HepG2 (cell line): Measurements from ENCODE around the gene ZMYND10. TPM values are rescaled to one million over a fixed set of nuclear protein-coding genes. Genes with fewer than 3 reads are reported as not detected.
A peak's percentile ranks its signal among the peaks of the same experiment; 100 is the strongest.

Experiments
- BRD4 ChIP-seq: sonication (generic); formaldehyde crosslinking; IDR thresholded peaks from 2 replicates; pipeline ENCODE4 v1.4.0; 2020; ENCODE audit warnings: missing genetic modification reagents
- DR1 ChIP-seq: sonication (generic); formaldehyde crosslinking; IDR thresholded peaks from 2 replicates; pipeline ENCODE4 v1.8.0; 2021; ENCODE audit warnings: mild to moderate bottlenecking, missing genetic modification reagents, inconsistent platforms
- ESRRA ChIP-seq: sonication (generic); formaldehyde crosslinking; IDR thresholded peaks from 2 replicates; pipeline ENCODE4 v1.5.1; 2020; ENCODE audit warnings: mild to moderate bottlenecking, low read depth, missing genetic modification reagents
- HMG20B ChIP-seq: conservative IDR thresholded peaks from 2 replicates; pipeline ENCODE4 v1.6.1; 2016; ENCODE audit warnings: missing genetic modification reagents, missing compliant biosample characterization
- RBFOX2 ChIP-seq: fragments of 200-400 bp; formaldehyde crosslinking; IDR thresholded peaks from 2 replicates; pipeline ENCODE4 v1.6.1; 2017; ENCODE audit warnings: low read depth, mild to moderate bottlenecking, low read length
- RORA ChIP-seq: sonication (generic); formaldehyde crosslinking; IDR thresholded peaks from 2 replicates; pipeline ENCODE4 v1.5.0; 2020; ENCODE audit warnings: mild to moderate bottlenecking, missing genetic modification reagents, moderate library complexity
- ZNF672 ChIP-seq: sonication (generic); formaldehyde crosslinking; IDR thresholded peaks from 2 replicates; pipeline ENCODE4 v1.8.1; 2022; ENCODE audit warnings: missing genetic modification reagents
- ZNF883 ChIP-seq: sonication (generic); formaldehyde crosslinking; IDR thresholded peaks from 2 replicates; pipeline ENCODE4 v1.5.1; 2020; ENCODE audit warnings: mild to moderate bottlenecking, missing genetic modification reagents; ENCODE audit errors: not compliant biosample characterization
- polyA plus RNA-seq, 8 experiments: library from polyadenylated mRNA; depleted of rRNA in 3 of 8; stranded (reverse) in 7 of 8; unstranded in 1 of 8; fragments of >200 nt; fragmentation: Illumina TruSeq in 4 of 8; extraction: Trizol in 4 of 8; gene quantifications; 2 replicates each; pipeline versions ENCODE4 v1.2.1 to v1.2.3, GENCODE V29; 2011 to 2016; ENCODE audit warnings: low read depth in 4 of 8, missing spikeins in 1 of 8, mixed read lengths in 1 of 8; ENCODE audit not compliant: insufficient read depth in 1 of 8
- total RNA-seq, 5 experiments: library from RNA; depleted of rRNA; stranded (reverse); fragments of >200 nt; fragmentation: Illumina TruSeq; extraction: Trizol; gene quantifications; 2 replicates each; pipeline ENCODE4 v1.2.3, GENCODE V29; 2016; ENCODE audit warnings: low read depth in 1 of 5
- TF ChIP-seq, protein P1 (sequence below): sonication (generic); formaldehyde crosslinking; IDR thresholded peaks from 2 replicates; pipeline ENCODE4; 2020; ENCODE audit warnings: missing genetic modification reagents, mild to moderate bottlenecking, borderline replicate concordance
- TF ChIP-seq, protein P2 (sequence below): sonication (generic); formaldehyde crosslinking; IDR thresholded peaks from 2 replicates; pipeline ENCODE4 v1.4.0; 2020; ENCODE audit warnings: missing genetic modification reagents, borderline replicate concordance
- TF ChIP-seq, protein P3 (sequence below): IDR thresholded peaks from 2 replicates; pipeline ENCODE4 v1.6.1; 2012; ENCODE audit warnings: low read length, improper control_type of control experiment
- TF ChIP-seq, protein P4 (sequence below): sonication (generic); formaldehyde crosslinking; IDR thresholded peaks from 2 replicates; pipeline ENCODE4 v1.4.0; 2020; ENCODE audit warnings: mild to moderate bottlenecking, low read depth, missing genetic modification reagents
- TF ChIP-seq, protein P5 (sequence below): sonication (generic); formaldehyde crosslinking; conservative IDR thresholded peaks from 2 replicates; pipeline ENCODE4 v1.4.0; 2020; ENCODE audit warnings: missing genetic modification reagents
- TF ChIP-seq, protein P6 (sequence below): sonication (generic); formaldehyde crosslinking; IDR thresholded peaks from 2 replicates; pipeline ENCODE4 v1.5.0; 2020; ENCODE audit warnings: mild to moderate bottlenecking, low read depth, missing genetic modification reagents, borderline replicate concordance

ZMYND10 gene
- total and polyA plus RNA-seq, 2 of the 13 experiments (the other 11 are each of a cell fraction or from before 2014, with no cell fraction given), result 0.60 to 0.74 TPM

DNA sequence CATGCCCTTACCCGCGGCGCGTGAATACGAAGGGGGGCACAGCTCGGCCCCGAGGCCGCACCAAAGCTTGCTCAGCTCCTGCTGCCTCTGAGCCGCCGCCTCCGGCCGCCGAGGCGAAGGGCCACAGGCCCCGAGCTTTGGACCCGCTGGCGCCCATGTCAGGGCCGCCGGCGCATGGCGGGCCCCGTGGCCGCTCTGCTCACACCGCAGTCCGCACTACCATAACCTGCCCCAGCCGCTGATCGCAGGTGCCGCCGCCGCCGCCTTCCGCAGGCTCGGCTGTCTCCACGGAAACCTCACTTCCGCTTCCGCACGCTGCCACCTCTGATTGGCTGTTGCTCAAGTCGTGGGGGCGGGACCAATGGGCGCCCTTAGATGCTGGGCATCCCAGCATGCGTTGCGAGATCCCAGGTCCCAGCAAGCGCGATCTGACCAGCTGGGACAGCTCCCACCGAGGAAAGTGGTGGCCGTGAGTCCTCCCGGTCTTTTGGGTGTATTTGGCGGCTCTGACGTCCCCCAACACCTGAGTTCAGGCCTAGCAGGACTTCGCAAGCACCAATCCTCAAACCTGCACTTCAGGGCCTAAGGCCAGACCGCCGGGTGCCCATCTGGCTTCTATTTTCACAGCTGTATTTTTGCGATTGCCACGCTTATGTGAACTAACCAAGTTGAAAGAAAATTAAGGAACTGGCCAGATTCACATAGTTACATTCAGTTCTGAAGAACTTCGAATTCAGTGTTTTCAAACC lies 17.4 kb downstream of the ZMYND10 start, which contains the start of gene TUSC2 (continued):
- TF ChIP-seq, protein P1, sequence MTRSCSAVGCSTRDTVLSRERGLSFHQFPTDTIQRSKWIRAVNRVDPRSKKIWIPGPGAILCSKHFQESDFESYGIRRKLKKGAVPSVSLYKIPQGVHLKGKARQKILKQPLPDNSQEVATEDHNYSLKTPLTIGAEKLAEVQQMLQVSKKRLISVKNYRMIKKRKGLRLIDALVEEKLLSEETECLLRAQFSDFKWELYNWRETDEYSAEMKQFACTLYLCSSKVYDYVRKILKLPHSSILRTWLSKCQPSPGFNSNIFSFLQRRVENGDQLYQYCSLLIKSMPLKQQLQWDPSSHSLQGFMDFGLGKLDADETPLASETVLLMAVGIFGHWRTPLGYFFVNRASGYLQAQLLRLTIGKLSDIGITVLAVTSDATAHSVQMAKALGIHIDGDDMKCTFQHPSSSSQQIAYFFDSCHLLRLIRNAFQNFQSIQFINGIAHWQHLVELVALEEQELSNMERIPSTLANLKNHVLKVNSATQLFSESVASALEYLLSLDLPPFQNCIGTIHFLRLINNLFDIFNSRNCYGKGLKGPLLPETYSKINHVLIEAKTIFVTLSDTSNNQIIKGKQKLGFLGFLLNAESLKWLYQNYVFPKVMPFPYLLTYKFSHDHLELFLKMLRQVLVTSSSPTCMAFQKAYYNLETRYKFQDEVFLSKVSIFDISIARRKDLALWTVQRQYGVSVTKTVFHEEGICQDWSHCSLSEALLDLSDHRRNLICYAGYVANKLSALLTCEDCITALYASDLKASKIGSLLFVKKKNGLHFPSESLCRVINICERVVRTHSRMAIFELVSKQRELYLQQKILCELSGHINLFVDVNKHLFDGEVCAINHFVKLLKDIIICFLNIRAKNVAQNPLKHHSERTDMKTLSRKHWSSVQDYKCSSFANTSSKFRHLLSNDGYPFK (CRISPR knock-in tag), result peak; percentile 27; the same call in 1 of the 2 replicates
- TF ChIP-seq HMG20B (CRISPR knock-in tag) (no peak), RBFOX2 (peak; percentile 93), ZNF883 (CRISPR knock-in tag) (peak; percentile 52), DR1 (CRISPR knock-in tag) (peak; percentile 82), ZNF672 (CRISPR knock-in tag) (no peak), ESRRA (CRISPR knock-in tag) (no peak; the same call in 1 of the 2 replicates), BRD4 (CRISPR knock-in tag) (0 out of 2 replicates have a peak, but pooled peaks have one; percentile 37), RORA (no peak)
- TF ChIP-seq, protein P2, sequence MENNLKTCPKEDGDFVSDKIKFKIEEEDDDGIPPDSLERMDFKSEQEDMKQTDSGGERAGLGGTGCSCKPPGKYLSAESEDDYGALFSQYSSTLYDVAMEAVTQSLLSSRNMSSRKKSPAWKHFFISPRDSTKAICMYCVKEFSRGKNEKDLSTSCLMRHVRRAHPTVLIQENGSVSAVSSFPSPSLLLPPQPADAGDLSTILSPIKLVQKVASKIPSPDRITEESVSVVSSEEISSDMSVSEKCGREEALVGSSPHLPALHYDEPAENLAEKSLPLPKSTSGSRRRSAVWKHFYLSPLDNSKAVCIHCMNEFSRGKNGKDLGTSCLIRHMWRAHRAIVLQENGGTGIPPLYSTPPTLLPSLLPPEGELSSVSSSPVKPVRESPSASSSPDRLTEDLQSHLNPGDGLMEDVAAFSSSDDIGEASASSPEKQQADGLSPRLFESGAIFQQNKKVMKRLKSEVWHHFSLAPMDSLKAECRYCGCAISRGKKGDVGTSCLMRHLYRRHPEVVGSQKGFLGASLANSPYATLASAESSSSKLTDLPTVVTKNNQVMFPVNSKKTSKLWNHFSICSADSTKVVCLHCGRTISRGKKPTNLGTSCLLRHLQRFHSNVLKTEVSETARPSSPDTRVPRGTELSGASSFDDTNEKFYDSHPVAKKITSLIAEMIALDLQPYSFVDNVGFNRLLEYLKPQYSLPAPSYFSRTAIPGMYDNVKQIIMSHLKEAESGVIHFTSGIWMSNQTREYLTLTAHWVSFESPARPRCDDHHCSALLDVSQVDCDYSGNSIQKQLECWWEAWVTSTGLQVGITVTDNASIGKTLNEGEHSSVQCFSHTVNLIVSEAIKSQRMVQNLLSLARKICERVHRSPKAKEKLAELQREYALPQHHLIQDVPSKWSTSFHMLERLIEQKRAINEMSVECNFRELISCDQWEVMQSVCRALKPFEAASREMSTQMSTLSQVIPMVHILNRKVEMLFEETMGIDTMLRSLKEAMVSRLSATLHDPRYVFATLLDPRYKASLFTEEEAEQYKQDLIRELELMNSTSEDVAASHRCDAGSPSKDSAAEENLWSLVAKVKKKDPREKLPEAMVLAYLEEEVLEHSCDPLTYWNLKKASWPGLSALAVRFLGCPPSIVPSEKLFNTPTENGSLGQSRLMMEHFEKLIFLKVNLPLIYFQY (CRISPR knock-in tag), result no peak; the same call in 1 of the 2 replicates
- TF ChIP-seq, protein P3, sequence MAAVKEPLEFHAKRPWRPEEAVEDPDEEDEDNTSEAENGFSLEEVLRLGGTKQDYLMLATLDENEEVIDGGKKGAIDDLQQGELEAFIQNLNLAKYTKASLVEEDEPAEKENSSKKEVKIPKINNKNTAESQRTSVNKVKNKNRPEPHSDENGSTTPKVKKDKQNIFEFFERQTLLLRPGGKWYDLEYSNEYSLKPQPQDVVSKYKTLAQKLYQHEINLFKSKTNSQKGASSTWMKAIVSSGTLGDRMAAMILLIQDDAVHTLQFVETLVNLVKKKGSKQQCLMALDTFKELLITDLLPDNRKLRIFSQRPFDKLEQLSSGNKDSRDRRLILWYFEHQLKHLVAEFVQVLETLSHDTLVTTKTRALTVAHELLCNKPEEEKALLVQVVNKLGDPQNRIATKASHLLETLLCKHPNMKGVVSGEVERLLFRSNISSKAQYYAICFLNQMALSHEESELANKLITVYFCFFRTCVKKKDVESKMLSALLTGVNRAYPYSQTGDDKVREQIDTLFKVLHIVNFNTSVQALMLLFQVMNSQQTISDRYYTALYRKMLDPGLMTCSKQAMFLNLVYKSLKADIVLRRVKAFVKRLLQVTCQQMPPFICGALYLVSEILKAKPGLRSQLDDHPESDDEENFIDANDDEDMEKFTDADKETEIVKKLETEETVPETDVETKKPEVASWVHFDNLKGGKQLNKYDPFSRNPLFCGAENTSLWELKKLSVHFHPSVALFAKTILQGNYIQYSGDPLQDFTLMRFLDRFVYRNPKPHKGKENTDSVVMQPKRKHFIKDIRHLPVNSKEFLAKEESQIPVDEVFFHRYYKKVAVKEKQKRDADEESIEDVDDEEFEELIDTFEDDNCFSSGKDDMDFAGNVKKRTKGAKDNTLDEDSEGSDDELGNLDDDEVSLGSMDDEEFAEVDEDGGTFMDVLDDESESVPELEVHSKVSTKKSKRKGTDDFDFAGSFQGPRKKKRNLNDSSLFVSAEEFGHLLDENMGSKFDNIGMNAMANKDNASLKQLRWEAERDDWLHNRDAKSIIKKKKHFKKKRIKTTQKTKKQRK, result no peak
- TF ChIP-seq, protein P4, sequence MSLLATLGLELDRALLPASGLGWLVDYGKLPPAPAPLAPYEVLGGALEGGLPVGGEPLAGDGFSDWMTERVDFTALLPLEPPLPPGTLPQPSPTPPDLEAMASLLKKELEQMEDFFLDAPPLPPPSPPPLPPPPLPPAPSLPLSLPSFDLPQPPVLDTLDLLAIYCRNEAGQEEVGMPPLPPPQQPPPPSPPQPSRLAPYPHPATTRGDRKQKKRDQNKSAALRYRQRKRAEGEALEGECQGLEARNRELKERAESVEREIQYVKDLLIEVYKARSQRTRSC (CRISPR knock-in tag), result no peak
- TF ChIP-seq, protein P5, sequence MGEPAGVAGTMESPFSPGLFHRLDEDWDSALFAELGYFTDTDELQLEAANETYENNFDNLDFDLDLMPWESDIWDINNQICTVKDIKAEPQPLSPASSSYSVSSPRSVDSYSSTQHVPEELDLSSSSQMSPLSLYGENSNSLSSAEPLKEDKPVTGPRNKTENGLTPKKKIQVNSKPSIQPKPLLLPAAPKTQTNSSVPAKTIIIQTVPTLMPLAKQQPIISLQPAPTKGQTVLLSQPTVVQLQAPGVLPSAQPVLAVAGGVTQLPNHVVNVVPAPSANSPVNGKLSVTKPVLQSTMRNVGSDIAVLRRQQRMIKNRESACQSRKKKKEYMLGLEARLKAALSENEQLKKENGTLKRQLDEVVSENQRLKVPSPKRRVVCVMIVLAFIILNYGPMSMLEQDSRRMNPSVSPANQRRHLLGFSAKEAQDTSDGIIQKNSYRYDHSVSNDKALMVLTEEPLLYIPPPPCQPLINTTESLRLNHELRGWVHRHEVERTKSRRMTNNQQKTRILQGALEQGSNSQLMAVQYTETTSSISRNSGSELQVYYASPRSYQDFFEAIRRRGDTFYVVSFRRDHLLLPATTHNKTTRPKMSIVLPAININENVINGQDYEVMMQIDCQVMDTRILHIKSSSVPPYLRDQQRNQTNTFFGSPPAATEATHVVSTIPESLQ, result no peak
- TF ChIP-seq, protein P6, sequence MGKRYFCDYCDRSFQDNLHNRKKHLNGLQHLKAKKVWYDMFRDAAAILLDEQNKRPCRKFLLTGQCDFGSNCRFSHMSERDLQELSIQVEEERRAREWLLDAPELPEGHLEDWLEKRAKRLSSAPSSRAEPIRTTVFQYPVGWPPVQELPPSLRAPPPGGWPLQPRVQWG, result no peak
